BE2C (cell line): ENCODE data around the gene HNRNPA3.
A peak's percentile ranks its signal among the peaks of the same experiment; 100 is the strongest.

Source experiments
- DNase-seq: peaks from one replicate; pipeline ENCODE4 v3.0.0-alpha.2; 2020
- H3K27me3 ChIP-seq: fragments of 250-450 bp; sonication (Bioruptor Pico); 2 replicates; pipeline ENCODE4 v1.5.1; 2020; ENCODE audit warnings: mild to moderate bottlenecking
- H3K36me3 ChIP-seq: fragments of 250-450 bp; sonication (Bioruptor Pico); 2 replicates; pipeline ENCODE4 v1.5.1; 2020; ENCODE audit warnings: mild to moderate bottlenecking
- H3K4me1 ChIP-seq: fragments of 250-450 bp; sonication (Bioruptor Pico); 2 replicates; pipeline ENCODE4 v1.5.1; 2020
- H3K4me3 ChIP-seq: 2 replicates; pipeline ENCODE4 v1.5.1; 2011; ENCODE audit warnings: low read depth, low read length
- H3K9me3 ChIP-seq: fragments of 250-450 bp; sonication (Bioruptor Pico); 2 replicates; pipeline ENCODE4 v1.5.1; 2020
- CTCF ChIP-seq: IDR thresholded peaks from 2 replicates; pipeline ENCODE4 v1.5.1; 2012; ENCODE audit warnings: mild to moderate bottlenecking, low read depth, low read length

HNRNPA3 gene

GRCh38 chr2:177256026-177256425, 43.4 kb downstream of the HNRNPA3 start:
- DNase-seq: no peak
- no peaks in the 10 kb centered on the region for H3K36me3 ChIP-seq
- H3K9me3 ChIP-seq: no peaks in the 10 kb centered on the region
- TF ChIP-seq CTCF: no peak
- H3K4me3 ChIP-seq: no peak overlapping the region
- no peaks in the 10 kb centered on the region for H3K4me1 ChIP-seq
- no peaks in the 10 kb centered on the region for H3K27me3 ChIP-seq

- Histone ChIP-seq H3K4me1 (no peaks in the 10 kb centered on the region), H3K36me3 (no peaks in the 10 kb centered on the region), H3K4me3 (no peak overlapping the region), H3K9me3 (no peaks in the 10 kb centered on the region), H3K27me3 (no peaks in the 10 kb centered on the region)
- no peak for TF ChIP-seq CTCF
- DNase-seq: no peak
Measured at GRCh38 chr2:177256695-177257094, 44.1 kb downstream of the HNRNPA3 start.

GRCh38 chr2:177257471-177257870, 44.9 kb downstream of the HNRNPA3 start:
- no peaks in the 10 kb centered on the region for H3K27me3 ChIP-seq
- DNase-seq: no peak
- no peaks in the 10 kb centered on the region for H3K36me3 ChIP-seq
- H3K4me1 ChIP-seq: no peaks in the 10 kb centered on the region
- H3K9me3 ChIP-seq: no peaks in the 10 kb centered on the region
- no peak overlapping the region for H3K4me3 ChIP-seq
- no peak for TF ChIP-seq CTCF

GRCh38 chr2:177258059-177258458, 45.5 kb downstream of the HNRNPA3 start:
- DNase-seq: no peak
- H3K4me3 ChIP-seq: no peak overlapping the region
- H3K4me1 ChIP-seq: no peaks in the 10 kb centered on the region
- no peaks in the 10 kb centered on the region for H3K36me3 ChIP-seq
- no peaks in the 10 kb centered on the region for H3K27me3 ChIP-seq
- no peak for TF ChIP-seq CTCF
- no peaks in the 10 kb centered on the region for H3K9me3 ChIP-seq

GRCh38 chr2:177260379-177260778, 47.8 kb downstream of the HNRNPA3 start:
- Histone ChIP-seq H3K4me3 (no peak overlapping the region), H3K27me3 (no peaks in the 10 kb centered on the region), H3K9me3 (no peaks in the 10 kb centered on the region), H3K4me1 (no peaks in the 10 kb centered on the region), H3K36me3 (no peaks in the 10 kb centered on the region)
- no peak for DNase-seq
- TF ChIP-seq CTCF: no peak

- no peak for DNase-seq
- no peak for TF ChIP-seq CTCF
- H3K36me3 ChIP-seq: no peaks in the 10 kb centered on the region
- H3K4me3 ChIP-seq: peak overlapping the region; percentile 83
- H3K9me3 ChIP-seq: no peaks in the 10 kb centered on the region
- H3K27me3 ChIP-seq: no peaks in the 10 kb centered on the region
- peaks cover 4% of the 10 kb centered on the region; the same call in 1 of the 2 replicates for H3K4me1 ChIP-seq
Measured at GRCh38 chr2:177261116-177262060, 48.8 kb downstream of the HNRNPA3 start.
